ENCODE results near the gene CDK2AP2.
A peak's percentile ranks its signal among the peaks of the same experiment; 100 is the strongest.
"Not testable (repeated sequence)": the region's sequence is repeated elsewhere in the genome, so short reads cannot be mapped to it uniquely, and the experiment has no call there.

The CDK2AP2 gene

GRCh38 chr11:67489203-67489884 is 18.6 kb downstream of the CDK2AP2 start:
- DNase-seq = no peak

GRCh38 chr11:67486481-67487195 is 21.3 kb downstream of the CDK2AP2 start:
- no peak for DNase-seq

GRCh38 chr11:67485873-67486361 is 22.0 kb downstream of the CDK2AP2 start:
- not testable (repeated sequence) for DNase-seq

GRCh38 chr11:67484847-67485311 is 23.1 kb downstream of the CDK2AP2 start:
- no peak for DNase-seq

- no peak for DNase-seq
Measured at GRCh38 chr11:67483831-67484665, 23.9 kb downstream of the CDK2AP2 start.

GRCh38 chr11:67482827-67483798 is 24.8 kb downstream of the CDK2AP2 start, which contains the start of gene AIP:
TSS of gene AIP (plus strand) at chr11:67483026. CDS start at chr11:67483159, 133 bp downstream.
- peak; percentile 97 for DNase-seq

GRCh38 chr11:67482275-67482826 is 25.6 kb downstream of the CDK2AP2 start:
- no peak for DNase-seq

- not testable (repeated sequence) for DNase-seq
Measured at GRCh38 chr11:67477344-67478050, 30.5 kb downstream of the CDK2AP2 start.

- DNase-seq = not testable (repeated sequence)
Measured at GRCh38 chr11:67476692-67477091, 31.3 kb downstream of the CDK2AP2 start.

- DNase-seq = no peak
Measured at GRCh38 chr11:67472882-67473281, 35.1 kb downstream of the CDK2AP2 start.

- no peak for DNase-seq
Measured at GRCh38 chr11:67470337-67471002, 37.5 kb downstream of the CDK2AP2 start.

- DNase-seq = no peak
Measured at GRCh38 chr11:67469508-67469811, 38.5 kb downstream of the CDK2AP2 start.

- DNase-seq = peak; percentile 92
Measured at GRCh38 chr11:67468759-67469507, 39.0 kb downstream of the CDK2AP2 start, which contains the start of gene TMEM134. TSS of gene TMEM134 (minus strand) at chr11:67469251. CDS start at chr11:67469192, 59 bp downstream.

GRCh38 chr11:67468456-67468758 is 39.6 kb downstream of the CDK2AP2 start:
- no peak for DNase-seq

- no peak for DNase-seq
Measured at GRCh38 chr11:67468056-67468455, 39.9 kb downstream of the CDK2AP2 start.

- no peak for DNase-seq
Measured at GRCh38 chr11:67466962-67467771, 40.8 kb downstream of the CDK2AP2 start.

- DNase-seq = no peak
Measured at GRCh38 chr11:67466367-67466766, 41.6 kb downstream of the CDK2AP2 start.

- not testable (repeated sequence) for DNase-seq
Measured at GRCh38 chr11:67465530-67465929, 42.4 kb downstream of the CDK2AP2 start.

- DNase-seq = no peak
Measured at GRCh38 chr11:67465189-67465510, 42.8 kb downstream of the CDK2AP2 start.

Measured in NCI-H1436 (cell line).